HepG2 (cell line): Measurements from ENCODE around the gene ADARB1. TPM values are rescaled to one million over a fixed set of nuclear protein-coding genes. Genes with fewer than 3 reads are reported as not detected.

Experiments
- KAT2B ChIP-seq: fragments of 150-350 bp; IDR thresholded peaks from 2 replicates; pipeline ENCODE4 v1.6.1; 2014; ENCODE audit warnings: low read depth, low read length, borderline replicate concordance
- MED13 ChIP-seq: sonication (generic); formaldehyde crosslinking; IDR thresholded peaks from 2 replicates; pipeline ENCODE4 v1.5.0; 2020; ENCODE audit warnings: missing genetic modification reagents
- RORA ChIP-seq: sonication (generic); formaldehyde crosslinking; IDR thresholded peaks from 2 replicates; pipeline ENCODE4 v1.5.0; 2020; ENCODE audit warnings: mild to moderate bottlenecking, missing genetic modification reagents, moderate library complexity
- SAFB2 ChIP-seq: sonication (generic); formaldehyde crosslinking; IDR thresholded peaks from 2 replicates; pipeline ENCODE4 v1.5.1; 2020; ENCODE audit warnings: missing genetic modification reagents, low read depth, mild to moderate bottlenecking, borderline replicate concordance
- SRY ChIP-seq: sonication (generic); formaldehyde crosslinking; IDR thresholded peaks from 2 replicates; pipeline ENCODE4 v1.8.0; 2022; ENCODE audit warnings: mild to moderate bottlenecking, missing genetic modification reagents
- SSRP1 ChIP-seq: IDR thresholded peaks from 2 replicates; pipeline ENCODE4 v1.6.1; 2016; ENCODE audit warnings: control low read depth
- TBX2 ChIP-seq: sonication (generic); formaldehyde crosslinking; IDR thresholded peaks from 2 replicates; pipeline ENCODE4 v1.5.0; 2020; ENCODE audit warnings: missing genetic modification reagents, mild to moderate bottlenecking, borderline replicate concordance
- TGIF2 ChIP-seq: IDR thresholded peaks from 2 replicates; pipeline ENCODE4 v1.6.1; 2016; ENCODE audit warnings: control low read depth, missing compliant biosample characterization
- TOPORS ChIP-seq: sonication (generic); formaldehyde crosslinking; IDR thresholded peaks from 2 replicates; pipeline ENCODE4 v1.8.0; 2023; ENCODE audit warnings: mild to moderate bottlenecking, missing genetic modification reagents
- ZKSCAN8 ChIP-seq: IDR thresholded peaks from 2 replicates; pipeline ENCODE4 v1.6.1; 2016; ENCODE audit warnings: borderline replicate concordance, missing genetic modification reagents, missing compliant biosample characterization
- ZNF20 ChIP-seq: sonication (generic); formaldehyde crosslinking; IDR thresholded peaks from 2 replicates; pipeline ENCODE4 v1.4.0; 2020; ENCODE audit warnings: mild to moderate bottlenecking, moderate library complexity, missing genetic modification reagents
- ZNF543 ChIP-seq: sonication (generic); formaldehyde crosslinking; IDR thresholded peaks from 2 replicates; pipeline ENCODE4 v1.4.0; 2020; ENCODE audit warnings: mild to moderate bottlenecking, missing genetic modification reagents
- ZSCAN12 ChIP-seq: sonication (generic); formaldehyde crosslinking; IDR thresholded peaks from 2 replicates; pipeline ENCODE4 v1.9.0; 2021; ENCODE audit warnings: mild to moderate bottlenecking, missing genetic modification reagents
- polyA plus RNA-seq, 8 experiments: library from polyadenylated mRNA; depleted of rRNA in 3 of 8; stranded (reverse) in 7 of 8; unstranded in 1 of 8; fragments of >200 nt; fragmentation: Illumina TruSeq in 4 of 8; extraction: Trizol in 4 of 8; gene quantifications; 2 replicates each; pipeline versions ENCODE4 v1.2.1 to v1.2.3, GENCODE V29; 2011 to 2016; ENCODE audit warnings: low read depth in 4 of 8, missing spikeins in 1 of 8, mixed read lengths in 1 of 8; ENCODE audit not compliant: insufficient read depth in 1 of 8
- total RNA-seq, 5 experiments: library from RNA; depleted of rRNA; stranded (reverse); fragments of >200 nt; fragmentation: Illumina TruSeq; extraction: Trizol; gene quantifications; 2 replicates each; pipeline ENCODE4 v1.2.3, GENCODE V29; 2016; ENCODE audit warnings: low read depth in 1 of 5
- TF ChIP-seq, protein P1 (sequence below): sonication (generic); formaldehyde crosslinking; IDR thresholded peaks from 2 replicates; pipeline ENCODE4 v1.9.0; 2021; ENCODE audit warnings: missing genetic modification reagents, mild to moderate bottlenecking, borderline replicate concordance
- TF ChIP-seq, protein P2 (sequence below): IDR thresholded peaks from 2 replicates; pipeline ENCODE4 v1.6.1; 2016; ENCODE audit warnings: low read depth
- TF ChIP-seq, protein P3 (sequence below): sonication (generic); formaldehyde crosslinking; IDR thresholded peaks from 2 replicates; pipeline ENCODE4 v1.4.0; 2020; ENCODE audit warnings: missing genetic modification reagents, borderline replicate concordance
- TF ChIP-seq, protein P4 (sequence below): sonication (generic); formaldehyde crosslinking; IDR thresholded peaks from 2 replicates; pipeline ENCODE4 v1.8.0; 2022; ENCODE audit warnings: mild to moderate bottlenecking, missing genetic modification reagents; ENCODE audit not compliant: insufficient replicate concordance
- TF ChIP-seq, protein P5 (sequence below): fragments of 450-650 bp; IDR thresholded peaks from 2 replicates; pipeline ENCODE4 v1.6.1; 2016

The ADARB1 gene
- total and polyA plus RNA-seq, 2 of the 13 experiments (the other 11 are each of a cell fraction or from before 2014, with no cell fraction given): 6.6 to 10.0 TPM

DNA sequence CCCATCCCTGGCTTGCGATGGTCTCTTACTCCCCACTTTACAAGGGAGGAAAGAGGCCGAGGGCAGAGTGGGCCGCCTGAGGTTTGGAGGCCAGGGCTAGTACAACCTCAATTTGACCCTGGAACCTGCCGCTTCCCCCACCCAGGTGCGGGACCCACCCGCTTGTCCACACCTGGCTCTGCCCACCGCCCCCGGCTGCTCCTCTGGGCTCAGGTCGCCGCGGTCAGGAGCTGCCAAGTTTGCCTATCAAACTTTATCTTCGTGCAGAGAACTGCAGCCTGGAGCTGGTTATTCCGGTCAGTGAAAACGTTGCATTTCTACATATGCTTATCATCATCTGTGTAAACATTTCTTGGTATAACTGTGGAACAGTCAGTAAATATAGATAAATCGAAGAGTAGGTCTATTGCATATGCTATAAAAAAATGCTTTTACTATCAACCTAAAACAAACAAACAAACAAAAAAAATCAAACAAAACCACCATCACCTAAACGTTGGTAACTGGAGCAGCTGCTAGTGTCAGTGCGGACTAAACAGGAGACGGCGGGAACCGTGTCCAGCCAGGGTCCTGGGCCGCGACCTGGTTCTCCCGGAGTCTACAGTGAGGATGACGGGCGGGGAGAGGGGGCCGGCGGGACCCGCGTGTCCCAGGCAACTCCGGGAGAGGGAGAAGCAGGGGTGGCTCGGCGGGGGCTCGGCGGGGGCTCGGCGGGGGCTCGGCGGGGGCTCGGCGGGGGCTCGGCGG is 906 bp upstream of the ADARB1 start (continued):
- TF ChIP-seq, protein P1, sequence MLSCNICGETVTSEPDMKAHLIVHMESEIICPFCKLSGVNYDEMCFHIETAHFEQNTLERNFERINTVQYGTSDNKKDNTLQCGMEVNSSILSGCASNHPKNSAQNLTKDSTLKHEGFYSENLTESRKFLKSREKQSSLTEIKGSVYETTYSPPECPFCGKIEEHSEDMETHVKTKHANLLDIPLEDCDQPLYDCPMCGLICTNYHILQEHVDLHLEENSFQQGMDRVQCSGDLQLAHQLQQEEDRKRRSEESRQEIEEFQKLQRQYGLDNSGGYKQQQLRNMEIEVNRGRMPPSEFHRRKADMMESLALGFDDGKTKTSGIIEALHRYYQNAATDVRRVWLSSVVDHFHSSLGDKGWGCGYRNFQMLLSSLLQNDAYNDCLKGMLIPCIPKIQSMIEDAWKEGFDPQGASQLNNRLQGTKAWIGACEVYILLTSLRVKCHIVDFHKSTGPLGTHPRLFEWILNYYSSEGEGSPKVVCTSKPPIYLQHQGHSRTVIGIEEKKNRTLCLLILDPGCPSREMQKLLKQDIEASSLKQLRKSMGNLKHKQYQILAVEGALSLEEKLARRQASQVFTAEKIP (CRISPR knock-in tag): no peak
- TF ChIP-seq, protein P2, sequence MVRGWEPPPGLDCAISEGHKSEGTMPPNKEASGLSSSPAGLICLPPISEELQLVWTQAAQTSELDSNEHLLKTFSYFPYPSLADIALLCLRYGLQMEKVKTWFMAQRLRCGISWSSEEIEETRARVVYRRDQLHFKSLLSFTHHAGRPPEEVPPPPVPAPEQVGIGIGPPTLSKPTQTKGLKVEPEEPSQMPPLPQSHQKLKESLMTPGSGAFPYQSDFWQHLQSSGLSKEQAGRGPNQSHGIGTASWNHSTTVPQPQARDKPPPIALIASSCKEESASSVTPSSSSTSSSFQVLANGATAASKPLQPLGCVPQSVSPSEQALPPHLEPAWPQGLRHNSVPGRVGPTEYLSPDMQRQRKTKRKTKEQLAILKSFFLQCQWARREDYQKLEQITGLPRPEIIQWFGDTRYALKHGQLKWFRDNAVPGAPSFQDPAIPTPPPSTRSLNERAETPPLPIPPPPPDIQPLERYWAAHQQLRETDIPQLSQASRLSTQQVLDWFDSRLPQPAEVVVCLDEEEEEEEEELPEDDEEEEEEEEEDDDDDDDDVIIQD: no peak
- no peak for TF ChIP-seq SRY (CRISPR knock-in tag)
- TF ChIP-seq TGIF2 (CRISPR knock-in tag): 0 out of 2 replicates have a peak, but pooled peaks have one; percentile 9
- TF ChIP-seq ZKSCAN8 (CRISPR knock-in tag): no peak
- no peak for TF ChIP-seq RORA (CRISPR knock-in tag)
- no peak for TF ChIP-seq TBX2 (CRISPR knock-in tag)
- no peak for TF ChIP-seq ZNF543
- TF ChIP-seq, protein P3, sequence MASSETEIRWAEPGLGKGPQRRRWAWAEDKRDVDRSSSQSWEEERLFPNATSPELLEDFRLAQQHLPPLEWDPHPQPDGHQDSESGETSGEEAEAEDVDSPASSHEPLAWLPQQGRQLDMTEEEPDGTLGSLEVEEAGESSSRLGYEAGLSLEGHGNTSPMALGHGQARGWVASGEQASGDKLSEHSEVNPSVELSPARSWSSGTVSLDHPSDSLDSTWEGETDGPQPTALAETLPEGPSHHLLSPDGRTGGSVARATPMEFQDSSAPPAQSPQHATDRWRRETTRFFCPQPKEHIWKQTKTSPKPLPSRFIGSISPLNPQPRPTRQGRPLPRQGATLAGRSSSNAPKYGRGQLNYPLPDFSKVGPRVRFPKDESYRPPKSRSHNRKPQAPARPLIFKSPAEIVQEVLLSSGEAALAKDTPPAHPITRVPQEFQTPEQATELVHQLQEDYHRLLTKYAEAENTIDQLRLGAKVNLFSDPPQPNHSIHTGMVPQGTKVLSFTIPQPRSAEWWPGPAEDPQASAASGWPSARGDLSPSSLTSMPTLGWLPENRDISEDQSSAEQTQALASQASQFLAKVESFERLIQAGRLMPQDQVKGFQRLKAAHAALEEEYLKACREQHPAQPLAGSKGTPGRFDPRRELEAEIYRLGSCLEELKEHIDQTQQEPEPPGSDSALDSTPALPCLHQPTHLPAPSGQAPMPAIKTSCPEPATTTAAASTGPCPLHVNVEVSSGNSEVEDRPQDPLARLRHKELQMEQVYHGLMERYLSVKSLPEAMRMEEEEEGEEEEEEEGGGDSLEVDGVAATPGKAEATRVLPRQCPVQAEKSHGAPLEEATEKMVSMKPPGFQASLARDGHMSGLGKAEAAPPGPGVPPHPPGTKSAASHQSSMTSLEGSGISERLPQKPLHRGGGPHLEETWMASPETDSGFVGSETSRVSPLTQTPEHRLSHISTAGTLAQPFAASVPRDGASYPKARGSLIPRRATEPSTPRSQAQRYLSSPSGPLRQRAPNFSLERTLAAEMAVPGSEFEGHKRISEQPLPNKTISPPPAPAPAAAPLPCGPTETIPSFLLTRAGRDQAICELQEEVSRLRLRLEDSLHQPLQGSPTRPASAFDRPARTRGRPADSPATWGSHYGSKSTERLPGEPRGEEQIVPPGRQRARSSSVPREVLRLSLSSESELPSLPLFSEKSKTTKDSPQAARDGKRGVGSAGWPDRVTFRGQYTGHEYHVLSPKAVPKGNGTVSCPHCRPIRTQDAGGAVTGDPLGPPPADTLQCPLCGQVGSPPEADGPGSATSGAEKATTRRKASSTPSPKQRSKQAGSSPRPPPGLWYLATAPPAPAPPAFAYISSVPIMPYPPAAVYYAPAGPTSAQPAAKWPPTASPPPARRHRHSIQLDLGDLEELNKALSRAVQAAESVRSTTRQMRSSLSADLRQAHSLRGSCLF: no peak
- TF ChIP-seq KAT2B: no peak
- no peak for TF ChIP-seq SSRP1 (CRISPR knock-in tag)
- TF ChIP-seq, protein P4, sequence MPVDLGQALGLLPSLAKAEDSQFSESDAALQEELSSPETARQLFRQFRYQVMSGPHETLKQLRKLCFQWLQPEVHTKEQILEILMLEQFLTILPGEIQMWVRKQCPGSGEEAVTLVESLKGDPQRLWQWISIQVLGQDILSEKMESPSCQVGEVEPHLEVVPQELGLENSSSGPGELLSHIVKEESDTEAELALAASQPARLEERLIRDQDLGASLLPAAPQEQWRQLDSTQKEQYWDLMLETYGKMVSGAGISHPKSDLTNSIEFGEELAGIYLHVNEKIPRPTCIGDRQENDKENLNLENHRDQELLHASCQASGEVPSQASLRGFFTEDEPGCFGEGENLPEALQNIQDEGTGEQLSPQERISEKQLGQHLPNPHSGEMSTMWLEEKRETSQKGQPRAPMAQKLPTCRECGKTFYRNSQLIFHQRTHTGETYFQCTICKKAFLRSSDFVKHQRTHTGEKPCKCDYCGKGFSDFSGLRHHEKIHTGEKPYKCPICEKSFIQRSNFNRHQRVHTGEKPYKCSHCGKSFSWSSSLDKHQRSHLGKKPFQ (CRISPR knock-in tag): no peak
- no peak for TF ChIP-seq ZNF20 (CRISPR knock-in tag)
- TF ChIP-seq, protein P5, sequence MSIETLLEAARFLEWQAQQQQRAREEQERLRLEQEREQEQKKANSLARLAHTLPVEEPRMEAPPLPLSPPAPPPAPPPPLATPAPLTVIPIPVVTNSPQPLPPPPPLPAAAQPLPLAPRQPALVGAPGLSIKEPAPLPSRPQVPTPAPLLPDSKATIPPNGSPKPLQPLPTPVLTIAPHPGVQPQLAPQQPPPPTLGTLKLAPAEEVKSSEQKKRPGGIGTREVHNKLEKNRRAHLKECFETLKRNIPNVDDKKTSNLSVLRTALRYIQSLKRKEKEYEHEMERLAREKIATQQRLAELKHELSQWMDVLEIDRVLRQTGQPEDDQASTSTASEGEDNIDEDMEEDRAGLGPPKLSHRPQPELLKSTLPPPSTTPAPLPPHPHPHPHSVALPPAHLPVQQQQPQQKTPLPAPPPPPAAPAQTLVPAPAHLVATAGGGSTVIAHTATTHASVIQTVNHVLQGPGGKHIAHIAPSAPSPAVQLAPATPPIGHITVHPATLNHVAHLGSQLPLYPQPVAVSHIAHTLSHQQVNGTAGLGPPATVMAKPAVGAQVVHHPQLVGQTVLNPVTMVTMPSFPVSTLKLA: no peak
- no peak for TF ChIP-seq MED13
- TF ChIP-seq ZSCAN12 (CRISPR knock-in tag): no peak
- TF ChIP-seq TOPORS (CRISPR knock-in tag): no peak
- TF ChIP-seq SAFB2 (CRISPR knock-in tag): no peak
